Neural crest cell (in vitro differentiated cells): ENCODE data around the gene SLAMF9. TPM values are rescaled to one million over a fixed set of nuclear protein-coding genes. Genes with fewer than 3 reads are reported as not detected.

Experiments
- DNase-seq: peaks from one replicate; pipeline ENCODE4 v3.0.0; 2021; ENCODE audit warnings: low read depth, mixed read lengths, low spot score
- H3K27ac Mint-ChIP-seq: one replicate; pipeline ENCODE4 v1.8.0; 2021; ENCODE audit warnings: mild to moderate bottlenecking, mixed read lengths; ENCODE audit not compliant: unreplicated experiment
- H3K27me3 Mint-ChIP-seq: 2 replicates; pipeline ENCODE4 v1.8.0; 2021; ENCODE audit warnings: low read depth, mild to moderate bottlenecking, mixed read lengths
- H3K36me3 Mint-ChIP-seq: 2 replicates; pipeline ENCODE4 v1.8.0; 2021; ENCODE audit warnings: low read depth, mild to moderate bottlenecking, mixed read lengths
- H3K4me1 Mint-ChIP-seq: 2 replicates; pipeline ENCODE4 v1.8.0; 2021; ENCODE audit warnings: mixed read lengths
- H3K4me3 Mint-ChIP-seq: one replicate; pipeline ENCODE4 v1.8.0; 2021; ENCODE audit warnings: mild to moderate bottlenecking, mixed read lengths
- H3K9me3 Mint-ChIP-seq: 2 replicates; pipeline ENCODE4 v1.8.0; 2021; ENCODE audit warnings: mixed read lengths
- CTCF ChIP-seq: fragments of 200-600 bp; sonication (generic); conservative IDR thresholded peaks from 2 replicates; pipeline ENCODE4 v1.5.0; 2021; ENCODE audit warnings: antibody characterized with exemption, mild to moderate bottlenecking
- total RNA-seq: library from RNA; stranded (reverse); gene quantifications from 2 replicates; pipeline ENCODE4 v1.2.1, GENCODE V29; 2021

The SLAMF9 gene
- total RNA-seq, 1 donor from 2014 or later, result not detected

- H3K9me3 Mint-ChIP-seq, result peaks cover 2% of the 10 kb centered on the region
- H3K4me1 Mint-ChIP-seq, result no peaks in the 10 kb centered on the region
- H3K4me3 Mint-ChIP-seq, result no peak overlapping the region
- DNase-seq, result no peak
- no peaks in the 10 kb centered on the region for H3K36me3 Mint-ChIP-seq
- no peak overlapping the region for H3K27ac Mint-ChIP-seq
- H3K27me3 Mint-ChIP-seq, result peaks cover 51% of the 10 kb centered on the region
- no peak for TF ChIP-seq CTCF
These were observed 23.5 kb upstream of the SLAMF9 start for GRCh38 chr1:159977364-159978106.

- Mint-ChIP-seq H3K9me3 (no peaks in the 10 kb centered on the region), H3K27ac (no peak overlapping the region), H3K4me1 (peaks cover 21% of the 10 kb centered on the region), H3K27me3 (peaks cover 34% of the 10 kb centered on the region), H3K4me3 (no peak overlapping the region), H3K36me3 (no peaks in the 10 kb centered on the region)
- no peak for DNase-seq
- no peak for TF ChIP-seq CTCF
These were observed 20.4 kb upstream of the SLAMF9 start for GRCh38 chr1:159974350-159974965.

GRCh38 chr1:159973350-159973940 lies 19.4 kb upstream of the SLAMF9 start:
- no peak for TF ChIP-seq CTCF
- Mint-ChIP-seq H3K4me1 (peaks cover 21% of the 10 kb centered on the region), H3K4me3 (no peak overlapping the region)

GRCh38 chr1:159972443-159973205 lies 18.6 kb upstream of the SLAMF9 start:
- Mint-ChIP-seq H3K4me3 (no peak overlapping the region), H3K4me1 (peaks cover 21% of the 10 kb centered on the region), H3K36me3 (no peaks in the 10 kb centered on the region), H3K27ac (no peak overlapping the region), H3K9me3 (no peaks in the 10 kb centered on the region), H3K27me3 (peaks cover 18% of the 10 kb centered on the region)
- TF ChIP-seq CTCF, result no peak
- DNase-seq, result no peak

More at GRCh38 chr1:159973350-159973940, 19.4 kb upstream of the SLAMF9 start:
- DNase-seq, result no peak
- Mint-ChIP-seq H3K27me3 (peaks cover 24% of the 10 kb centered on the region), H3K9me3 (no peaks in the 10 kb centered on the region), H3K36me3 (no peaks in the 10 kb centered on the region), H3K27ac (no peak overlapping the region)

GRCh38 chr1:159970932-159971342 lies 16.9 kb upstream of the SLAMF9 start:
- peak overlapping the region; percentile 13 for H3K27ac Mint-ChIP-seq
- H3K36me3 Mint-ChIP-seq, result no peaks in the 10 kb centered on the region
- peaks cover 9% of the 10 kb centered on the region for H3K27me3 Mint-ChIP-seq
- peaks cover 21% of the 10 kb centered on the region for H3K4me1 Mint-ChIP-seq
- TF ChIP-seq CTCF, result no peak
- no peak for DNase-seq
- no peak overlapping the region for H3K4me3 Mint-ChIP-seq
- no peaks in the 10 kb centered on the region for H3K9me3 Mint-ChIP-seq
